Stimulated activated memory B cell treated with anti-CD40 and anti-IgM and Interleukin-4, amounts not matched to agents 10 μg/mL and 1 μg/mL and 100 μg/mL, for 72 hours (primary cell): ENCODE measurements around the gene TMEM63C.

Source experiments
- ATAC-seq: fragments of 150-1000 bp; cut with Tn5 transposase; 2 replicates; pipeline ENCODE4 v1.10.0; 2021
- H3K27ac Mint-ChIP-seq: one replicate; pipeline ENCODE4 v1.8.0; 2022; ENCODE audit warnings: mild to moderate bottlenecking, mixed read lengths
- H3K27me3 Mint-ChIP-seq: one replicate; pipeline ENCODE4 v1.8.0; 2022; ENCODE audit warnings: mixed read lengths
- H3K36me3 Mint-ChIP-seq: one replicate; pipeline ENCODE4 v1.8.0; 2022; ENCODE audit warnings: mixed read lengths
- H3K4me1 Mint-ChIP-seq: one replicate; pipeline ENCODE4 v1.8.0; 2022; ENCODE audit warnings: mixed read lengths
- H3K4me3 Mint-ChIP-seq: one replicate; pipeline ENCODE4 v1.8.0; 2022; ENCODE audit warnings: mild to moderate bottlenecking, moderate library complexity, mixed read lengths
- H3K9me3 Mint-ChIP-seq: one replicate; pipeline ENCODE4 v1.8.0; 2022; ENCODE audit warnings: mixed read lengths

Gene TMEM63C

GRCh38 chr14:77242752-77243151 lies 61.2 kb downstream of the TMEM63C start:
- no peaks in the 10 kb centered on the region for H3K27me3 Mint-ChIP-seq
- no peaks in the 10 kb centered on the region for H3K36me3 Mint-ChIP-seq
- no peaks in the 10 kb centered on the region for H3K9me3 Mint-ChIP-seq
- no peak overlapping the region for H3K4me3 Mint-ChIP-seq
- H3K4me1 Mint-ChIP-seq, result peaks cover 29% of the 10 kb centered on the region
- no peak for ATAC-seq
- no peak overlapping the region for H3K27ac Mint-ChIP-seq

- Mint-ChIP-seq H3K9me3 (no peaks in the 10 kb centered on the region), H3K36me3 (no peaks in the 10 kb centered on the region), H3K4me1 (peaks cover 29% of the 10 kb centered on the region), H3K4me3 (no peak overlapping the region), H3K27me3 (no peaks in the 10 kb centered on the region), H3K27ac (peak overlapping the region; percentile 34)
- ATAC-seq, result peak; percentile 89
These were observed 62.3 kb downstream of the TMEM63C start for GRCh38 chr14:77243853-77244252.

- H3K36me3 Mint-ChIP-seq, result no peaks in the 10 kb centered on the region
- H3K27me3 Mint-ChIP-seq, result no peaks in the 10 kb centered on the region
- no peak for ATAC-seq
- H3K4me3 Mint-ChIP-seq, result no peak overlapping the region
- H3K4me1 Mint-ChIP-seq, result peaks cover 29% of the 10 kb centered on the region
- H3K27ac Mint-ChIP-seq, result no peak overlapping the region
- H3K9me3 Mint-ChIP-seq, result no peaks in the 10 kb centered on the region
These were observed 64.2 kb downstream of the TMEM63C start for GRCh38 chr14:77245820-77246219.

- Mint-ChIP-seq H3K9me3 (no peaks in the 10 kb centered on the region), H3K27ac (no peak overlapping the region), H3K4me3 (no peak overlapping the region), H3K4me1 (peaks cover 29% of the 10 kb centered on the region), H3K27me3 (no peaks in the 10 kb centered on the region), H3K36me3 (no peaks in the 10 kb centered on the region)
- ATAC-seq, result no peak
These were observed 65.2 kb downstream of the TMEM63C start for GRCh38 chr14:77246784-77247183.

- no peak for ATAC-seq
- H3K27ac Mint-ChIP-seq, result no peak overlapping the region
- H3K27me3 Mint-ChIP-seq, result peaks cover 8% of the 10 kb centered on the region
- no peaks in the 10 kb centered on the region for H3K9me3 Mint-ChIP-seq
- H3K4me1 Mint-ChIP-seq, result peaks cover 11% of the 10 kb centered on the region
- H3K4me3 Mint-ChIP-seq, result no peak overlapping the region
- no peaks in the 10 kb centered on the region for H3K36me3 Mint-ChIP-seq
These were observed 67.1 kb downstream of the TMEM63C start for GRCh38 chr14:77248666-77249065.

GRCh38 chr14:77249286-77249685 lies 67.7 kb downstream of the TMEM63C start:
- ATAC-seq, result no peak
- Mint-ChIP-seq H3K4me3 (no peak overlapping the region), H3K36me3 (no peaks in the 10 kb centered on the region), H3K27me3 (peaks cover 11% of the 10 kb centered on the region), H3K27ac (no peak overlapping the region), H3K4me1 (peaks cover 4% of the 10 kb centered on the region), H3K9me3 (no peaks in the 10 kb centered on the region)

GRCh38 chr14:77250927-77251326 lies 69.3 kb downstream of the TMEM63C start:
- no peaks in the 10 kb centered on the region for H3K36me3 Mint-ChIP-seq
- no peak overlapping the region for H3K4me3 Mint-ChIP-seq
- peaks cover 11% of the 10 kb centered on the region for H3K27me3 Mint-ChIP-seq
- ATAC-seq, result no peak
- H3K27ac Mint-ChIP-seq, result no peak overlapping the region
- H3K9me3 Mint-ChIP-seq, result no peaks in the 10 kb centered on the region
- H3K4me1 Mint-ChIP-seq, result no peaks in the 10 kb centered on the region

GRCh38 chr14:77251870-77252269 lies 70.3 kb downstream of the TMEM63C start:
- no peak overlapping the region for H3K27ac Mint-ChIP-seq
- no peak for ATAC-seq
- no peaks in the 10 kb centered on the region for H3K9me3 Mint-ChIP-seq
- no peaks in the 10 kb centered on the region for H3K36me3 Mint-ChIP-seq
- H3K27me3 Mint-ChIP-seq, result peaks cover 11% of the 10 kb centered on the region
- no peak overlapping the region for H3K4me3 Mint-ChIP-seq
- no peaks in the 10 kb centered on the region for H3K4me1 Mint-ChIP-seq

- H3K4me1 Mint-ChIP-seq, result no peaks in the 10 kb centered on the region
- H3K4me3 Mint-ChIP-seq, result no peak overlapping the region
- no peak overlapping the region for H3K27ac Mint-ChIP-seq
These were observed 72.0 kb downstream of the TMEM63C start for GRCh38 chr14:77253333-77254190.

GRCh38 chr14:77256694-77257093 lies 75.1 kb downstream of the TMEM63C start:
- H3K9me3 Mint-ChIP-seq, result no peaks in the 10 kb centered on the region
- no peaks in the 10 kb centered on the region for H3K36me3 Mint-ChIP-seq
- no peak for ATAC-seq
- H3K27me3 Mint-ChIP-seq, result peaks cover 37% of the 10 kb centered on the region
- H3K27ac Mint-ChIP-seq, result no peak overlapping the region
- no peaks in the 10 kb centered on the region for H3K4me1 Mint-ChIP-seq
- no peak overlapping the region for H3K4me3 Mint-ChIP-seq

More at GRCh38 chr14:77253333-77254190, 72.0 kb downstream of the TMEM63C start:
- ATAC-seq, result no peak
- peaks cover 11% of the 10 kb centered on the region for H3K27me3 Mint-ChIP-seq
- H3K36me3 Mint-ChIP-seq, result no peaks in the 10 kb centered on the region
- H3K9me3 Mint-ChIP-seq, result no peaks in the 10 kb centered on the region

- no peaks in the 10 kb centered on the region for H3K9me3 Mint-ChIP-seq
- no peak for ATAC-seq
These were observed 76.1 kb downstream of the TMEM63C start for GRCh38 chr14:77257700-77258099.

GRCh38 chr14:77258566-77258965 lies 77.0 kb downstream of the TMEM63C start:
- peaks cover 30% of the 10 kb centered on the region for H3K27me3 Mint-ChIP-seq
- H3K36me3 Mint-ChIP-seq, result no peaks in the 10 kb centered on the region
- H3K9me3 Mint-ChIP-seq, result no peaks in the 10 kb centered on the region
- no peak for ATAC-seq
- no peaks in the 10 kb centered on the region for H3K4me1 Mint-ChIP-seq
- no peak overlapping the region for H3K27ac Mint-ChIP-seq
- no peak overlapping the region for H3K4me3 Mint-ChIP-seq

More at GRCh38 chr14:77257700-77258099, 76.1 kb downstream of the TMEM63C start:
- no peaks in the 10 kb centered on the region for H3K4me1 Mint-ChIP-seq
- peaks cover 37% of the 10 kb centered on the region for H3K27me3 Mint-ChIP-seq
- H3K27ac Mint-ChIP-seq, result no peak overlapping the region
- H3K36me3 Mint-ChIP-seq, result no peaks in the 10 kb centered on the region
- no peak overlapping the region for H3K4me3 Mint-ChIP-seq

GRCh38 chr14:77259025-77259715 lies 77.6 kb downstream of the TMEM63C start:
- Mint-ChIP-seq H3K4me1 (no peaks in the 10 kb centered on the region), H3K27ac (no peak overlapping the region), H3K27me3 (peaks cover 26% of the 10 kb centered on the region), H3K4me3 (no peak overlapping the region), H3K9me3 (no peaks in the 10 kb centered on the region), H3K36me3 (no peaks in the 10 kb centered on the region)
- ATAC-seq, result no peak

GRCh38 chr14:77260199-77260598 lies 78.6 kb downstream of the TMEM63C start:
- no peak overlapping the region for H3K4me3 Mint-ChIP-seq
- H3K9me3 Mint-ChIP-seq, result no peaks in the 10 kb centered on the region
- peaks cover 26% of the 10 kb centered on the region for H3K27me3 Mint-ChIP-seq
- H3K4me1 Mint-ChIP-seq, result peaks cover 5% of the 10 kb centered on the region
- H3K36me3 Mint-ChIP-seq, result no peaks in the 10 kb centered on the region
- no peak for ATAC-seq
- no peak overlapping the region for H3K27ac Mint-ChIP-seq

GRCh38 chr14:77260631-77261030 lies 79.0 kb downstream of the TMEM63C start:
- ATAC-seq, result no peak
- no peak overlapping the region for H3K4me3 Mint-ChIP-seq
- no peaks in the 10 kb centered on the region for H3K9me3 Mint-ChIP-seq
- peaks cover 26% of the 10 kb centered on the region for H3K27me3 Mint-ChIP-seq
- no peaks in the 10 kb centered on the region for H3K36me3 Mint-ChIP-seq
- peaks cover 7% of the 10 kb centered on the region for H3K4me1 Mint-ChIP-seq
- H3K27ac Mint-ChIP-seq, result no peak overlapping the region
